Measurements from ENCODE around the gene ABCB10.

DNA sequence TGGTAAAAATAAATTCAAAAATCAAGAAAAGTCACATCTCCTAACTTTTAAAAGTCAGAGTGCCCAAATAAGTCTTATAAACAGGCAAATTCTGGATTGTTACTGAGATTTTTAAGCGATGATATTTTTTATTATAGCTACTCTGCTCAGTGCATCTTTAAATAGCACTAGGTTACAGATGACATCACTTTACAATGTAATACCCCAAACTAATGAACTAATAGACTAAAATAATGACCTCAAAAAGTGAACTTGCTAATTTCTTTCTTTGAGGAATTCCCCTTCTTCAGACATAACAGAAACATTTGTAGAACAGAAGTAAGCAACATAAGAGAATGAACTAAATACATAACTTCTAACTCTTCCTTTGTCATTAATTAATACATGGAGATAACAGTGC, 91.6 kb downstream of the ABCB10 start:
- TF ChIP-seq, protein P1, sequence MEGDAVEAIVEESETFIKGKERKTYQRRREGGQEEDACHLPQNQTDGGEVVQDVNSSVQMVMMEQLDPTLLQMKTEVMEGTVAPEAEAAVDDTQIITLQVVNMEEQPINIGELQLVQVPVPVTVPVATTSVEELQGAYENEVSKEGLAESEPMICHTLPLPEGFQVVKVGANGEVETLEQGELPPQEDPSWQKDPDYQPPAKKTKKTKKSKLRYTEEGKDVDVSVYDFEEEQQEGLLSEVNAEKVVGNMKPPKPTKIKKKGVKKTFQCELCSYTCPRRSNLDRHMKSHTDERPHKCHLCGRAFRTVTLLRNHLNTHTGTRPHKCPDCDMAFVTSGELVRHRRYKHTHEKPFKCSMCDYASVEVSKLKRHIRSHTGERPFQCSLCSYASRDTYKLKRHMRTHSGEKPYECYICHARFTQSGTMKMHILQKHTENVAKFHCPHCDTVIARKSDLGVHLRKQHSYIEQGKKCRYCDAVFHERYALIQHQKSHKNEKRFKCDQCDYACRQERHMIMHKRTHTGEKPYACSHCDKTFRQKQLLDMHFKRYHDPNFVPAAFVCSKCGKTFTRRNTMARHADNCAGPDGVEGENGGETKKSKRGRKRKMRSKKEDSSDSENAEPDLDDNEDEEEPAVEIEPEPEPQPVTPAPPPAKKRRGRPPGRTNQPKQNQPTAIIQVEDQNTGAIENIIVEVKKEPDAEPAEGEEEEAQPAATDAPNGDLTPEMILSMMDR (IDR thresholded peaks at IDR 0.05): no peak
- TF ChIP-seq POLR2AphosphoS5 (IDR thresholded peaks at IDR 0.05): no peak
- no peak for TF ChIP-seq POLR2A (IDR thresholded peaks at IDR 0.05)

All from prostate gland (tissue), 2 donors.